ENCODE data around the gene TAOK2.
A peak's percentile ranks its signal among the peaks of the same experiment; 100 is the strongest.
"Not testable (repeated sequence)": the region's sequence is repeated elsewhere in the genome, so short reads cannot be mapped to it uniquely, and the experiment has no call there.

Gene TAOK2

DNA sequence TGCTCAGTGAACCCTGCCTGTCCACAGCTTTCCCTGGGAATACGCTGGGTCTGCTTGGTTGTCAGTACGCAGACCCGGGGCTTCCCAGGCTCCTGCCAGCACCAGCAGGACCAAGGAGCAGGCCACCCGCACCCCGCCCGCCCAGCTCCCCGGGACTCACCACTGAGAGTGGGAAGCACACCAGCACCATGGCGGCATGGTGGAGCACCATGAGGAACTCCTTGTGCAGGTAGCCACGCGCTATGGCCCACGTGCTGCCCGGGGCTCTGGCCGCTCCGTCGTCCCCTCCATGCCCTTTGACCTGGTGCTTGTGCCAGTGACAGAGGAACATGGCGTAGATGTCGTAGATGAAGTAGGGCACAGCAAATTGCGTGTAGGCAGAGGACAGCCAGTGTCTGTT, 52.8 kb downstream of the TAOK2 start:
- no peak for DNase-seq

DNA sequence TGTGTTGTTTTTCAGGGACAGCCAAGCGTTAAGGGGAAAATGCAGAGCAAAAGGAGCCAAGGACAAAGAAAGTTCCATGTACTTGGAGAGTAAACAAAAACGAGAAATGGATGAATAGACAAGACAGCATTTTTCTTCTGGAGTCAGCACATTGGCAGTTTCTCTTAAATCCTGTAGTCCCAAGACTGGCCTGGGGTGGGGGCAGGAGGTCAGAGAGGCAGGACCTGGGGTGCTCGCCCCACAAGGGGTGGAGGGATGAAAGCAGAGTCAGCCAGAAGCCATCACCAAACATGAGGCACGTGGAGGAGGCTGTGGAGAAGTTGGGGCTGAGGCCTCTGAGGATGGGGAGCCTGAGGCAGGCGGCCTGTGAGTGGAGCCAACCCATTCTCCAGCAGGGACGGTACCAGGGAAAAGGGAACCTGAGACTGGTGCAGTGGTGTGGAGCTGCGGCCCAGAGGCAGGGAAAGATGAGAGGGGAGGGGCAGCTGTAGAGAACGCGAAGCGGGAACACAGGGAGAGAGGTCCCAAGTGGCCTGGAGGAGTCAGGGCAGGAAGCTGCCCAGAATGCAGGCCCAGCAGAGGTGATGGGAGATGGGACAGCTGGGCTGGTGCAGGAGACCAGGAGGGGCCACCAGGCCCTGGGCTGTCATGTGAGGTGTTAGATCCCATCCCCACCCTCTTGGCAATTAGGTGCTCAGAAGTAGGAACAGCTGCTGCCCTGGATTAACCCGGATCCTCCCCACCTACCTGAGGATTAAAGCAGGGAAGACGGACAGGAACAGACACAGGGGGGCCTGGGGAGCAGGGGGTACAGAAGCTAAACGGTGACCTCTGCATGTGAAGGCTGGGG, 54.1 kb downstream of the TAOK2 start:
- DNase-seq = no peak

DNA sequence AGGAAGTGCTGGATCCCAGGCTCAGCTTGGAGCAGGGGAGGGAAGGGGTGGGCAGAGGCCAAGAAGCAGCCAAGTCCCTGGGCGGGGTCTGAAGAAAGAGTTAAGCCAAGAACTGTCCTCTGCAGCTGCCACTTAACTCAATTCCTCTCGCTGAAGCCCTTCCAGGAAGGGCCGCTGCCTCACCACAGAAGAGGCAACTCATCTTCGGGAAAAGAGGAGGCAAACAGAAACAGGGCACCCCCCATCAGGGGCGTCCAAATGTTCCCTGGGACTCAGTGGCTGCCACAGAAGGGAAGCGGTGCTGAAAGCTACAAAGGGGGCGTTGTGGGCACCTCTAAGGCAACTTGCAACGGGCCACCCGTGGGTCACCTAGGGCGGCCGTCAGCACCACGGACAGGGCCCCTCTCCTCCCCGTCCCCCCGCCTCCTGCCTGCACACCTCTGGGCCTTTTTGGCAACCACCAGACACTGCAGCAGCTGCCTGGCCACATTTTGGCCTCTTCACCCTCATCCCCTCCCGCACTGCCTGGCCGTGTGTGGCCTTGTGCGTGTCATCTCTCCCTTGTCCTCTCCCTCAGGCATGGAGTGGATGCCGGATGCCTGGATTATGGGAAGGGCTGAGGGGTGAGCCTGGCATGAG, 54.9 kb downstream of the TAOK2 start:
- DNase-seq = peak; percentile 85

DNA sequence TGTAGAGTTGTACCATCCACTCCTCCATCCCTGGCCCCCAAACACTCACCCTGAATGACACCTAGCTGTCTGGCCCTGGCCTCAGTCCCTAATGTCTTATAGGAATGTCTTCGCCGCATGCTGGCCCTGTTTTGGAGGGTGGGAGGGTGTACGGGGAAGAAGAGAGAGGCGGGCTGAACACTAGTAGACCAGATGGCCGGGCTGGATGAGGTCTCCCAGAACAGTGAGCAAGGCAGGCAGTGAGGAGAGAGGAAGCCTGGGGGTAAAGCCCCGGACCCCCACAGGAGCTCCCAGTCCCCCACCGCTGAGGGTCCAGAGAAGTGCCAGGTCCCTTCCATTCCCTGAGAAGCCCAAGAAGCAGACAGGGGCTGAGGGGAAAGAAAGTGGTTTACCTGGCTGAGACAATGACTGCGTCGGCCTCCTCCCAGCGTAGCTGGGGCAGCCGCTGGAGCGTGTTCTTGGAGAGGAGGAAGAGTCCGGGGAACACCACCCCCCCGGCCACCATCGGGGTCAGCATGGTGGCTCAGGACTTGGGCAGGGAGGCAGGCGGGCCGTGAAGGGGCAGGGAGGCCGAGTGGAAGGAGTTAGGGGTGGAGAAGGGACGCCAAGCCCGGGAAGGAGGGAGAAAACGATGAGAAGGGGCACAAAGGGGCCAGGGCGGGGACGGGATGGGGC, 56.5 kb downstream of the TAOK2 start:
- peak; percentile 50 for DNase-seq

- DNase-seq = peak; percentile 57
These were observed 57.3 kb downstream of the TAOK2 start, which contains the start of gene TLCD3B for GRCh38 chr16:30030841-30031413. Gene TLCD3B, minus strand, starts transcription at chr16:30031271. Its CDS starts 744 bp downstream, at chr16:30030527.

DNA sequence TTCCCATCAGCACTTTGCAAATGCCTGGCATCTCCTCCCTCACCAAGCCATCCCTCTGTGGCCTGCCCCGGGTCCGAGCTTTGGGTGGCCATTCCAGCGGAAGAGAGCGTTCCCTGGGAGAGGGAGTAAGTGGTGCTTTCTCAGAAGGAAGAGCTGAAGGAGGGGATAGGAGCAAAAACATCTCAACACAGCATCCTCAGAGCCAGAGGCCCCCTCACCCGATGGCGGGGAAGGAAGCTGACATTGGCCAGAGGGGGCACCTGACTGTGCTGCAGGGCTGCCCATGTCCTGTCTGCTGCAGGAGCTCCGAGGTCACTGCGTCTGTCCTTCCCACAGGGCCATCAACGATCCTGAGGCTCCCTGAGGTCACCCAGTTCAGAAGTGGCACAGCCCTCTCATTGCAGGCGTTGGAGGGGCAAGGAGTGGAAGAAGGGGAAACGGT, 57.8 kb downstream of the TAOK2 start:
- peak; percentile 49 for DNase-seq

DNA sequence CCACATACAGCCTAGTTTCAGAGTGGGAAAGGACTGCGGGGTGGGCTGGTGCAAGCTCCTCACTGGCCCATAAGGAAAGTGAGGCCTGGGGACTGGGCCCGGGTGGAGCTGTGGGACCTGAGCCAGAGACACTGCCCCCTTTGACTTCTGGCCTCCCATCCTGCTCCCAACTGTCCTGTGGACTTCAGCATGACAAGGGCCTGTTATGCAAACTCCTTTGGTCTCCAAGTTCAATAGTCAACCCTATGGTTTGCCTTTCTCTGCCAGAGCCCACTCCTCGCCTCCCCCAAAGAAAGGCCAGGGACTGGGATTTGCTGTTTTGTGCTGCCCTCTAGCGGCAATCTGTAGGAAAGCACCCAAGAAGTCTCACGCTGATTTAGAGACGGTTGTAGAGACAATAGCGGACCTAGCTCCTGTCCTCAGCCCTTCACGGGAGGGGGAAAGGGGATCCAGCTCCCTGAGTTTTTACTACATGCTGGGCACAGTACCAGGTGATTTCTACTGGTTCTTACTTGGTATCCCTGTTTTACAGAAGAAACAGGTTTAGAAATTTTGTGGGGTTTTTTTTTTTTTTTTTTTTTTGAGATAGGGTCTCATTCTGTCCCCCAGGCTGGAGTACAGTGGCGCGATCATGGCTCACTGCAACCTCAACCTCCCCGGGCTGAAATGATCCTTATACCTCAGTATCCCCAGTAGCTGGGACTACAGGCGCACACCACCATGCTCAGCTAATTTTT, 58.6 kb downstream of the TAOK2 start:
- peak; percentile 86 for DNase-seq

- DNase-seq = no peak
These were observed 59.6 kb downstream of the TAOK2 start for GRCh38 chr16:30033270-30033669.

GRCh38 chr16:30040221-30040620, 66.6 kb downstream of the TAOK2 start:
- no peak for DNase-seq

DNA sequence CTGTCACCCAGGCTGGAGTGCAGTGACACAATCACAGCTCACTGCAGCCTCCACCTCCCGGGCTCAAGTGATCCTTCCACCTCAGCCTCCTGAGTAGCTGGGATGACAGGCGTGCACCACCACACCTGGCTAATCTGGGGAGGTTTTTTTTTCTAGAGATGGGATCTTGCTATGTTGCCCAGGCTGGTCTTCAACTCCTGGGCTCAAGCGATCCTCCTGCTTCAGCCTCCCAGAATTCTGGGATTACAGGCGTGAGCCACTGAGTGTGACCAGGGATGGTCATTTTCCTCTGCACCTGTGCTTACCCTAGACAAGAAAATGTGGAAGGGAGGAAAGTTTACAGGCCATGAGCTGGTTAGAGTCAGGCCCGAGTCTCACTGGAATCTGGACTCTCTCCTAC, 67.0 kb downstream of the TAOK2 start:
- not testable (repeated sequence) for DNase-seq

DNA sequence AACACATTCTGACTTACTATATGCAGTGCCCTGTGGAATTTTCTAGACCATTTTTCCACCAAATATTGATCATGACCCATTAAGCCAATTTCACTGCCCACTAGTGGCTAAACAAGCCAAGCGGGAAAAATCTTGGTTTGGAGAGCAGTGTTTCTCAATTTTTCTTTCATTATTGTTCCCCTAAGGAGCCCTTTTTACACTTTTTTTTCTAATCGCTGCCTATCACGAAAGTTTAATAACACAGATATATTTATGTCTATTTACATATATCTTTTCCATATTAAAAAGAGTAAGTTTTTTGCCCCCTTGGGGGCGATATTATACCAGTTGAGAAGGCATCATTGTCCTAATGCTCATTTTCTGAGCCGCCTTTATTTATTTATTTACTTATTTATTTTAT, 68.2 kb downstream of the TAOK2 start:
- DNase-seq = no peak
